ENCODE data around the gene SERPINA6.

- TF ChIP-seq POLR2AphosphoS5 (IDR thresholded peaks at IDR 0.05; ENCODE audit: low read depth, low read length) (no peak), REST (IDR thresholded peaks at IDR 0.05; ENCODE audit: insufficient read depth in 1 of 2, low read depth in 2 of 2, low read length in 2 of 2) (no peak), TAF1 (IDR thresholded peaks at IDR 0.05; ENCODE audit: borderline replicate concordance, insufficient read depth, low read length) (no peak), SIN3A (IDR thresholded peaks at IDR 0.05; ENCODE audit: borderline replicate concordance, insufficient read depth, low read length) (no peak), FOXP2 (optimal IDR thresholded peaks at IDR 0.05; ENCODE audit: borderline replicate concordance, extremely low read depth, extremely low read length, insufficient read depth) (no peak)
Measured at GRCh38 chr14:94362614-94363133, 39.5 kb upstream of the SERPINA6 start.

Data from PFSK-1 (cell line).